Embryonic facial prominence (tissue), 1 donor: ENCODE results near the gene CCDC188.

Source experiments
- DNase-seq: peaks from one replicate; pipeline ENCODE4 v3.0.0-alpha.2; 2016; ENCODE audit errors: extremely low spot score

CCDC188 gene

GRCh38 chr22:20118300-20119020 is 32.4 kb downstream of the CCDC188 start:
- DNase-seq: no peak

DNA sequence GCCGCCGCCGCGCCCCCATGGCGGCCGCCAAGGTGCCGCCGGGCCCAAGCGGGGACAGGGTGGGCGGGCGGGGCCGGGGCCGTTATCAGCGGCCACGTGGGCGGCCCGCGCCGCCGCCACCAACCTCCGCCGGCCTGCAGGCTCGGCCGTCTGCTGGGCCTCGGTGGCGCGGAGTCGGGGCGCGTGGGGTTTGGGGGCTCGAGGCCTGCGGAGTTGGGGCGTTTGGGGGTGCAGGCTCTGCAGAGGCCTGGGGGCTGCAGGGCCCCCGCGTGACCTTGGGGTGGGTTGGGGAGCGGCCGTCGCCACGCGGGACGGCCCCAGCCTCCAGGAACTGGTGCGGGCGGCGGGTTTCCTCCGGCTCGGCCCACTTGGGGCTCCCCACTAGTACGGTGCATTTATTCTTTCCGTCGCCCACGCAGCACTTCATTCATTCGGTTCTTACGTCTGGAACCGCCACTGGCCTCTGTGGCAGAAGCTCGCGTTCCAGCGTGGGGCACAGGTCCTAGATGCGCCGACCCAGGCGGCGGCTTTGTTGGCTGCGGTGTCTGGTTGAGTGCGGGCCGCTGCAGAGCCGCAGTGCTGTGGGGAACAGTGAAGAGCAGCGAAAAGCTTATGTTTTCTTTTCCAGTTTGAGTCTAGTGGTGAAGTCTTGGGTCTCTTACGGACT is 33.1 kb downstream of the CCDC188 start:
- DNase-seq: no peak

DNA sequence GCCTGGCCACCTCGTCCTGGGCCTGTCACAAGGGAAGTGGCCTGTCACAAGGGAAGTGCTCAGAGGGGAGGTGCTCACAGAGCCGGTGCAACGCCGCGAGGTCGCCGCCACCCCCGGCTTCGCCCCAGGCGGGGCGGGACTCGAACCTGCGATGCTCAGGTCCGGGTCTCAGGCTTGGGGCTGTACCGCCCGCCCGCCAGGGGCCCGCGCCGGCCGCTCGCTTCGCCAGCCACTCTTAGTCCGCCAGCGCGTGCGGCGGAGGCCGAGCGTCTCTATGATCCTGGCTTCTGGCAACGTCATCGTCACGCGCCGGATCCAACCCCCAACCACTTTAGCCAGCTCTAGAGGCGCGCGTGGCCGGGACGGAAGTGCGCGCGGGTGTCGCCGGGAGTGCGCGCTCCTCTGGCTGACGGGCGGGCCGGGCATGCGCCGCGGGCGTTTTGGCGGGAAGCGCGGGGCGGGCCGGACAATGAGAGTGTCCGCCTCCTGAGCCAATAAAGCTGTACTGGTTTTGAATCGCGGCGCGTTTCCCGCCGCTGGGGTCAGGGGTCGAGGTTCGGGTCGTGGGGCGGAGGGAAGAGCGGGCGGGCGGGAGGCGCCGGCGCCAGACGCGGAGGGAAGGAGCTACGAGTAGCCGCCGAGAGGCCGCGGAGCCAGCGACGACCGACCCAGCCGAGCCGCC is 33.8 kb downstream of the CCDC188 start, which contains the start of gene TRMT2A:
TRMT2A (minus strand) TSS at position 276 of the 682 bp plus-strand sequence. CDS start 320 bp downstream, outside the sequence.
- peak; percentile 93 for DNase-seq

GRCh38 chr22:20116376-20116950 is 34.4 kb downstream of the CCDC188 start:
- no peak for DNase-seq

DNA sequence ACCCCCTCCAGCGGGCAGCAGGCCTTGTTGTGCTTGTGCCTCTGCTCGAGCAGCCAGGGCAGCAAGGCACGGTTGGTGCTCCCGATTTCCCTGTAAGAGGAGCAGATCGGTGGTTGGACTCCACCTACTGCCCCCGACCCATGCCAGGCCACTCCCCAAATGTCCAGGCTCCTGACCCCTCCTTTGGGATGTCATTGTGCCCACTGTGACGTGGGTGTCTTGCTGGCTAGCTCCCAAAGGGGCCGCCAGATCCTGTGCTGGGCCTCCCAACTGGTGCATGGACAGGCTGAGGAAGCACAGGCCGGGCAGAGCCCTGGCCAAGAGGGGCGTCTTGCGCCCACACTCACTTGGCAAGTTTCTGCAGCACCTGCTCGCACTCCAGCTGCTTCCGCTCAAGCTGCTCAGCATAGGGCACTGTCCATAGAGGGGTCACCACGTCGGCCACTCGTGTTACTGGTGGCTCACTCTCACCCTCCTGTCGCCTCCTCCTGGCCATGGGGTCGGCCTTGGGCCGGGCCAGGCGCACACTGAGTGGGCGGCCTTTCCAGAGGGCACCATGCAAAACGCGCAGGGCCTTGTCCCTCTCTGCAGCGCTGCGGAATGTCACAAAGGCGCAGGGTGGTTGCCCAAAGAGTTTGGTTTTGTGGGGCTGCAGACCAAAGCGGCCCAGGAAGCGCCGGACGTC is 35.0 kb downstream of the CCDC188 start, which contains the start of gene RANBP1:
RANBP1 (plus strand) TSS at position 414 of the 685 bp plus-strand sequence; CDS start at position 495, 81 bp downstream.
- DNase-seq: no peak

- DNase-seq: no peak
Observed at GRCh38 chr22:20114506-20115475, 36.1 kb downstream of the CCDC188 start.

- no peak for DNase-seq
Observed at GRCh38 chr22:20113551-20114310, 37.1 kb downstream of the CCDC188 start.

- DNase-seq: no peak
Observed at GRCh38 chr22:20112623-20113511, 38.0 kb downstream of the CCDC188 start.

DNA sequence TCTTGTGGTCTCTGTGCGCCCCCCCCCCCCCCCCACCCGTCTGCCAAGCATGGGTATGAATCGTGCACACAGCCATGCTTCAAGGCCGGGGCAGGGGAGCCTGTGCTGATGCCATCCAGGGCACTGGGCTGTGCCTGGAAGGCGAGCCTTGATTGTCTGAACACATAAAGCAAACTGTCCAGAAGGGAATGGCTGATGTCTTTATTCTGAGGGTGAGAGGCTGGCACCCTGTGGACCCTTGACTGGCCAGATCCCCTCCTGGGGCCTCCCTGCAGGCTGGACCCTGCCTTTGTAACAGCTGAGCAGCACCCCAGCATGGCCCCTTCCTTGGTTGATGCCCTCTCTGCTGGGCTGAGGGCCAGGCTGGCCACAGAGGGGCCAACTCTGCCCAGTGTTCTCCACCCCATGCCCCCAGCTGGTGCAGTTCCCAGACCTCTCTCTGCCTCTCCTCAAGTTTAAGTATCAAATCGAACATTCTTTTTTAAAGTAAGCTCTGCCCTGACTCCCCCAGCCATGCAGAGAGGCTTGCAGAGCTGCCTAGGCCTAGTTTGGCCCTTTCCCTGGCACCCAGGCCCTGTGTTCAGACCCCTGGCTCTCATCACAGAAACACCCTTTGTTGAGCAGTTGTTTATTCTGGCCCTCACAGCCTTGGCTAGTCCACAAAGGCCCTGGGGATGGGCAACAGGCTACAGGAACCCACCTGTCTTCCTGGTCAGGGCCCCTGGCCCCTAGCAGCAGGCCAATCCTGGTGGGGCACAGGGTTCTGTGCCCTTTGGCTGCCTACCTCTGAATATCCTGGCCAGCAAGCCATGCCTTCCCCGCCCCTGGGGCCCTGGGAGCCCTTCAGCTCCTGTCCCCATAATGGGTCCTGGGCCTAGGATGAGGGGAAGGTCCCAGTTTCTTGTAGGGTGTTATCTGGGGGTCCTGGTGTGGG is 38.9 kb downstream of the CCDC188 start:
- DNase-seq: no peak

GRCh38 chr22:20111045-20111688 is 39.7 kb downstream of the CCDC188 start:
- DNase-seq: no peak

DNA sequence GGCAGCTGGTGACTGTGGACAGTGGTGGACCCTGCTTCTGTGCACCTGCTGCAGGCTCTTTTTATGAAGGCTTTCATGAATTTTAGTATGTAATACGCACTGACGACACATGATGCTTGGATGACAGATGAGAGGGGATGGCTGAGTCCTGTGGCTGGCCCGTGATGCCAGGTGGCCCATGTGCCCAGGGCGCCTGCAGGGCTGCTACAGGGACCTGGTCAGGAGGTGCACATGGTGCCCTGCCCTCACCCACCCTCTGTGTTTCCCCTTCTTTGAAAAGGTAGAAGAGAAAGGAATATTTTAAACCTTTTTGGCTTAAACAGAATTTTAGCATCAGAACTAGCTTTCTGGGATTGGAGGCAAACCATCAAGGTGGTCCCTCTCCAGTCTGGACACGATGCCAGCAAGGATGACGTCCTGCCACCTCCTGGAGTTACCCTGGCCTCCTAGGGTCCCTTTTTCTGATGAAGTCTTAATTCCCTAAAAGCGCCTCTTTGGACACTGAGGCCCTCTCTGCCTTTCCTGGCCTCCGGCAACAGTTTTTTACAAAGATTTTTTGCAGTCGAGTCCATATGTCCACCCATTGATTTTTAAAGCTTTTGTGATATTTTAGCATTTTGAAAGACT is 40.4 kb downstream of the CCDC188 start:
- DNase-seq: no peak

- DNase-seq: no peak
Observed at GRCh38 chr22:20109411-20110358, 41.2 kb downstream of the CCDC188 start.

GRCh38 chr22:20108757-20109230 is 42.1 kb downstream of the CCDC188 start:
- DNase-seq: no peak

- DNase-seq: no peak
Observed at GRCh38 chr22:20107951-20108756, 42.7 kb downstream of the CCDC188 start.
